K562 (cell line): Measurements from ENCODE around the gene LY6G6D. TPM values are rescaled to one million over a fixed set of nuclear protein-coding genes. Genes with fewer than 3 reads are reported as not detected.
A peak's percentile ranks its signal among the peaks of the same experiment; 100 is the strongest.

ENCODE experiments used
- CC2D1A ChIP-seq: fragments of 450-650 bp; IDR thresholded peaks from 2 replicates; pipeline ENCODE4 v1.6.1; 2017; ENCODE audit warnings: mild to moderate bottlenecking
- DEAF1 ChIP-seq: fragments of 450-650 bp; formaldehyde crosslinking; IDR thresholded peaks from 2 replicates; pipeline ENCODE4 v1.4.0; 2020; ENCODE audit warnings: mild to moderate bottlenecking, moderate library complexity
- RERE ChIP-seq: sonication (generic); formaldehyde crosslinking; IDR thresholded peaks from 2 replicates; pipeline ENCODE4 v1.8.0; 2023; ENCODE audit warnings: missing genetic modification reagents, mild to moderate bottlenecking, borderline replicate concordance
- TAF9B ChIP-seq: fragments of 450-650 bp; IDR thresholded peaks from 2 replicates; pipeline ENCODE4 v1.6.1; 2018; ENCODE audit warnings: mild to moderate bottlenecking; ENCODE audit not compliant: partially characterized antibody
- XRCC4 ChIP-seq: IDR thresholded peaks from one replicate; pipeline ENCODE4 v1.6.1; 2011; ENCODE audit not compliant: insufficient read depth, insufficient read length; ENCODE audit errors: extremely low read depth
- ZNF318 ChIP-seq, 2 experiments: fragments of 450-650 bp; IDR thresholded peaks; 2 replicates each; pipeline ENCODE4 v1.6.1; 2016; ENCODE audit warnings: mild to moderate bottlenecking in 2 of 2, borderline replicate concordance in 1 of 2, low read depth in 1 of 2, moderate library complexity in 1 of 2
- ZNF639 ChIP-seq, 2 experiments: fragments of 200-800 bp in 1 of 2; sonication (Bioruptor generic) in 1 of 2; sonication (generic) in 1 of 2; formaldehyde crosslinking in 1 of 2; IDR thresholded peaks in 1 of 2; conservative IDR thresholded peaks in 1 of 2; 2 replicates each; pipeline versions ENCODE4 v1.5.0 to v1.6.1; 2016 to 2020; ENCODE audit warnings: missing compliant biosample characterization in 1 of 2, missing genetic modification characterization in 1 of 2, missing genetic modification reagents in 1 of 2
- polyA plus RNA-seq, 8 experiments: library from polyadenylated mRNA; depleted of rRNA in 4 of 8; stranded (reverse) in 5 of 8; unstranded in 3 of 8; fragments of >200 nt; fragmentation: Nextera tagmentation in 2 of 8; fragmentation: Illumina TruSeq in 1 of 8; extraction: Ambion mirVana in 2 of 8; extraction: Trizol in 1 of 8; gene quantifications; 2 replicates each; pipeline versions ENCODE4 v1.2.1 to v1.2.3, GENCODE V29; 2011 to 2014; ENCODE audit warnings: inconsistent platforms in 1 of 8, missing spikeins in 1 of 8
- total RNA-seq, 7 experiments: library from RNA; depleted of rRNA in 6 of 7; stranded (reverse); fragments of >200 nt in 6 of 7; fragmentation: Illumina TruSeq in 2 of 7; extraction: Trizol in 2 of 7; gene quantifications; 2 replicates each; pipeline versions ENCODE4 v1.2.1 to v1.2.3, GENCODE V29; 2011 to 2021; ENCODE audit warnings: low replicate concordance in 1 of 7

The LY6G6D gene
- total and polyA plus RNA-seq, 9 of the 15 experiments (the other 6 are each of a cell fraction or from before 2014, with no cell fraction given): 0.30 to 0.38 TPM; not detected in 7

- no peak for TF ChIP-seq RERE
- no peak for TF ChIP-seq ZNF639 (CRISPR knock-in tag; conservative IDR thresholded peaks at IDR 0.05 in 1 of 2, IDR thresholded peaks at IDR 0.05 in 1 of 2)
- no peak for TF ChIP-seq TAF9B
- TF ChIP-seq CC2D1A: peak; percentile 95
- no peak for TF ChIP-seq XRCC4
- no peak for TF ChIP-seq ZNF318 (IDR thresholded peaks at IDR 0.05; ENCODE audit: borderline replicate concordance in 1 of 2, low read depth in 1 of 2)
- TF ChIP-seq DEAF1: peak; percentile 98
Measured at GRCh38 chr6:31680226-31681134, 34.7 kb upstream of the LY6G6D start, which contains the start of gene LY6G5C (continued).
